HCT116 (cell line): ENCODE data around the gene ERFE. TPM values are rescaled to one million over a fixed set of nuclear protein-coding genes. Genes with fewer than 3 reads are reported as not detected.

Source experiments
- ATAC-seq: fragments of 200-7000 bp; cut with Tn5 transposase; 2 replicates; pipeline ENCODE4 v1.9.1; 2020; ENCODE audit warnings: mild to moderate bottlenecking, moderate library complexity
- BruUV-seq: library from RNA; stranded (reverse); fragments of 400-500 nt; replicated peaks from 2 replicates; lab custom pipeline; 2021; lab: Mats Ljungman, UMichigan
- CTCF ChIA-PET: fragments of 300-600 bp; sonication (Branson Sonifier 250); formaldehyde crosslinking; loops from one replicate; lab custom pipeline; 2021; ENCODE audit warnings: antibody characterized with exemption; lab: Charles Lee
- POLR2A ChIA-PET: fragments of 300-600, 350-600 bp; sonication (Branson Sonifier 250); formaldehyde crosslinking; loops from one replicate; lab custom pipeline; 2021; ENCODE audit warnings: antibody characterized with exemption; lab: Charles Lee
- RAD21 ChIA-PET, 2 experiments: fragments of 300-600 bp; sonication (Branson Sonifier 250); formaldehyde crosslinking; loops; one replicate each; lab custom pipeline; 2023; ENCODE audit warnings: low total read pairs in 2 of 2; ENCODE audit not compliant: uncharacterized antibody in 2 of 2, unreplicated experiment in 2 of 2, low non-redundant PET in 1 of 2; lab: Charles Lee
- DNase-seq: peaks from one replicate; pipeline ENCODE4 v3.0.0-alpha.2; 2010; ENCODE audit warnings: low read depth, low spot score
- H2AFZ ChIP-seq: fragments of 200-600 bp; shearing (Covaris generic), sonication (generic); 2 replicates; pipeline ENCODE4 v1.6.1; 2017; ENCODE audit warnings: low read depth, mixed run types, mixed read lengths, antibody characterized with exemption, low read length; ENCODE audit not compliant: poor library complexity, severe bottlenecking
- H3K27ac ChIP-seq: 2 replicates; pipeline ENCODE4 v1.5.1; 2012; ENCODE audit warnings: low read depth, low read length
- H3K27me3 ChIP-seq: fragments of 200-600 bp; sonication (generic); 2 replicates; pipeline ENCODE4 v1.6.1; 2016; ENCODE audit warnings: mixed run types, low read length, mixed read lengths; ENCODE audit not compliant: insufficient read depth
- H3K36me3 ChIP-seq, 2 experiments: fragments of 200-500 bp in 1 of 2; fragments of 200-600 bp in 1 of 2; sonication (Bioruptor generic) in 1 of 2; sonication (generic) in 1 of 2; 2 replicates each; pipeline versions ENCODE4 v1.5.1 to v1.6.1; 2014 to 2016; ENCODE audit warnings: low read length in 2 of 2, inconsistent platforms in 1 of 2, mixed read lengths in 1 of 2, mixed run types in 1 of 2; ENCODE audit not compliant: insufficient read depth in 2 of 2, control insufficient read depth in 1 of 2
- H3K4me1 ChIP-seq, 2 experiments: fragments of 200-600 bp in 1 of 2; sonication (generic) in 1 of 2; 2 replicates each; pipeline versions ENCODE4 v1.5.1 to v1.6.1; 2012 to 2017; ENCODE audit warnings: low read length in 2 of 2, inconsistent platforms in 1 of 2, mild to moderate bottlenecking in 1 of 2, mixed read lengths in 1 of 2, mixed run types in 1 of 2, moderate library complexity in 1 of 2; ENCODE audit not compliant: insufficient read depth in 2 of 2, control insufficient read depth in 1 of 2
- H3K4me2 ChIP-seq: fragments of 200-600 bp; sonication (generic); 2 replicates; pipeline ENCODE4 v1.6.1; 2017; ENCODE audit warnings: mixed run types, low read length, mixed read lengths
- H3K4me3 ChIP-seq, 2 experiments: fragments of 200-600 bp in 1 of 2; sonication (generic) in 1 of 2; replicated peaks in 1 of 2; 2 replicates each; pipeline ENCODE4 v1.5.1; 2011 to 2016; ENCODE audit warnings: low read length in 2 of 2, control low read depth in 1 of 2, low read depth in 1 of 2, mild to moderate bottlenecking in 1 of 2, mixed read lengths in 1 of 2, mixed run types in 1 of 2
- H3K79me2 ChIP-seq: fragments of 200-600 bp; sonication (generic); 2 replicates; pipeline ENCODE4 v1.6.1; 2017; ENCODE audit warnings: mild to moderate bottlenecking, mixed run types, low read length, moderate library complexity, mixed read lengths; ENCODE audit not compliant: insufficient read depth
- H3K9ac ChIP-seq: fragments of 200-600 bp; sonication (generic); 2 replicates; pipeline ENCODE4 v1.6.1; 2016; ENCODE audit warnings: low read length, mixed read lengths
- H3K9me2 ChIP-seq: fragments of 200-600 bp; sonication (generic), shearing (Covaris generic); 2 replicates; pipeline ENCODE4 v1.6.1; 2017; ENCODE audit warnings: mixed run types, mild to moderate bottlenecking, moderate library complexity; ENCODE audit not compliant: insufficient read depth
- H3K9me3 ChIP-seq, 2 experiments: fragments of 200-500 bp in 1 of 2; fragments of 200-600 bp in 1 of 2; sonication (Bioruptor generic) in 1 of 2; sonication (generic) in 1 of 2; 2 replicates each; pipeline ENCODE4 v1.6.1; 2014 to 2017; ENCODE audit warnings: low read length in 2 of 2, mixed read lengths in 2 of 2, inconsistent platforms in 1 of 2, low read depth in 1 of 2, mild to moderate bottlenecking in 1 of 2, mixed run types in 1 of 2, moderate library complexity in 1 of 2; ENCODE audit not compliant: control insufficient read depth in 1 of 2, insufficient read depth in 1 of 2
- H4K20me1 ChIP-seq: fragments of 200-600 bp; sonication (generic), shearing (Covaris generic); 2 replicates; pipeline ENCODE4 v1.6.1; 2017; ENCODE audit warnings: mixed run types, mild to moderate bottlenecking, moderate library complexity; ENCODE audit not compliant: insufficient read depth
- CEBPB ChIP-seq: IDR thresholded peaks from 2 replicates; pipeline ENCODE4 v1.6.1; 2012; ENCODE audit warnings: low read depth
- EZH2 ChIP-seq: fragments of 200-600 bp; sonication (generic); IDR thresholded peaks from 2 replicates; pipeline ENCODE4 v1.6.1; 2017; ENCODE audit warnings: antibody characterized with exemption, mixed run types
- EZH2phosphoT487 ChIP-seq: fragments of 200-600 bp; IDR thresholded peaks from 2 replicates; pipeline ENCODE4 v1.6.1; 2018; ENCODE audit warnings: antibody characterized with exemption, borderline replicate concordance
- FOSL1 ChIP-seq: IDR thresholded peaks from 2 replicates; pipeline ENCODE4 v1.6.1; 2012; ENCODE audit warnings: low read depth
- JUND ChIP-seq: IDR thresholded peaks from 2 replicates; pipeline ENCODE4 v1.6.1; 2012
- MAX ChIP-seq: IDR thresholded peaks from 2 replicates; pipeline ENCODE4 v1.6.1; 2012
- POLR2A ChIP-seq: IDR thresholded peaks from 2 replicates; pipeline ENCODE4 v1.7.0; 2011; ENCODE audit warnings: borderline replicate concordance; ENCODE audit not compliant: insufficient read depth, insufficient read length; ENCODE audit errors: extremely low read depth
- POLR2AphosphoS5 ChIP-seq: IDR thresholded peaks from 2 replicates; pipeline ENCODE4 v1.6.1; 2011; ENCODE audit warnings: mild to moderate bottlenecking, low read depth, low read length, moderate library complexity
- SIN3A ChIP-seq: IDR thresholded peaks from 2 replicates; pipeline ENCODE4 v1.6.1; 2012; ENCODE audit warnings: low read depth
- SP1 ChIP-seq: IDR thresholded peaks from 2 replicates; pipeline ENCODE4 v1.6.1; 2012; ENCODE audit warnings: low read depth
- TCF7L2 ChIP-seq: IDR thresholded peaks from 2 replicates; pipeline ENCODE4 v1.7.0; 2011; ENCODE audit warnings: borderline replicate concordance, inconsistent platforms; ENCODE audit not compliant: insufficient read depth, insufficient read length; ENCODE audit errors: extremely low read depth
- YY1 ChIP-seq: IDR thresholded peaks from 2 replicates; pipeline ENCODE4 v1.6.1; 2011; ENCODE audit warnings: low read length, low read depth, moderate library complexity, mild to moderate bottlenecking; ENCODE audit not compliant: insufficient replicate concordance; ENCODE audit errors: extremely low read depth
- ZBTB33 ChIP-seq: IDR thresholded peaks from 2 replicates; pipeline ENCODE4 v1.6.1; 2011; ENCODE audit warnings: mild to moderate bottlenecking, low read length, moderate library complexity; ENCODE audit not compliant: insufficient replicate concordance; ENCODE audit errors: extremely low read depth
- ZFX ChIP-seq: fragments of 450-650 bp; IDR thresholded peaks from 2 replicates; pipeline ENCODE4 v1.6.1; 2017
- ZNF274 ChIP-seq: fragments of 200-500 bp; sonication (Bioruptor generic); IDR thresholded peaks from 2 replicates; pipeline ENCODE4 v1.6.1; 2014; ENCODE audit warnings: mild to moderate bottlenecking, low read depth, low read length, inconsistent platforms
- intact Hi-C: fragments of 100-400 bp; cut with micrococcal nuclease; formaldehyde crosslinking; loops from 2 replicates; pipeline ENCODE4 v1.10.0; 2022
- total RNA-seq: library from RNA; stranded (reverse); gene quantifications from one replicate; pipeline ENCODE4 v1.2.1, GENCODE V29; 2021; ENCODE audit not compliant: unreplicated experiment
- TF ChIP-seq, protein P1 (sequence below), 3 experiments: fragments of 200-600 bp in 1 of 3; sonication (generic) in 1 of 3; IDR thresholded peaks in 2 of 3; conservative IDR thresholded peaks in 1 of 3; 2 replicates each; pipeline ENCODE4 v1.5.1; 2012 to 2017; ENCODE audit warnings: low read depth in 2 of 3, low read length in 2 of 3, antibody characterized with exemption in 1 of 3, borderline replicate concordance in 1 of 3, control low read depth in 1 of 3, mild to moderate bottlenecking in 1 of 3, mixed read lengths in 1 of 3, mixed run types in 1 of 3, moderate library complexity in 1 of 3; ENCODE audit not compliant: insufficient read depth in 1 of 3

ERFE gene
- total RNA-seq, 1 experiment from 2014 or later, result 17.3 TPM

DNA sequence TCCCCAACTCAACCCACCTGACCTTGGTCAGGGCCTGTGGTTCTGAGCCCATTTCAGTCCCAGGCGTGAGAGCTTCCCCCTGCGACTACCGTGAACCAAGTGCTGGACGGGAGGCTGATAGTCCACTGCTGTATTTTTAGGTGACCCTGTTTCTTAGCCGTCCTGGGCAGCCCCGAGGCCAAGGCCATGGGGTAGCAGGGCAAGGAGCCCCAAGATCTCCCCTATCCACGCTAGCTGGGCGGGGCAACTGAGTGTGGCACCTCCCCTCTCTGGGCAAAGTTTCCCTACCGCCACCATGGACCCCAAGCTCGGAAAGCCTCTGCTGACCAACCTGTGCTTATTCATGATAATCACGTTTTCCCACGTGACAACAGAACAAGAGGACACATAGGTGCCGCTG, 20.9 kb upstream of the ERFE start:
- peaks cover 36 to 45% of the 10 kb centered on the region in 2 experiments for H3K4me1 ChIP-seq
- no peaks in the 10 kb centered on the region for H4K20me1 ChIP-seq
- BruUV-seq, result no TSS peak
- no peak overlapping the region for H3K4me3 ChIP-seq
- no peaks in the 10 kb centered on the region for H3K79me2 ChIP-seq
- no peaks in the 10 kb centered on the region for H3K9me3 ChIP-seq
- no peak for DNase-seq
- peak overlapping the region; percentile 5; the same call in 1 of the 2 replicates for H3K27ac ChIP-seq
- H3K36me3 ChIP-seq, result no peaks in the 10 kb centered on the region
- intact Hi-C loops, result no loop called here
- ChIA-PET POLR2A (no interaction called here), RAD21 (no interaction called here), CTCF (no interaction called here)
- H3K4me2 ChIP-seq, result no peak overlapping the region
- no peaks in the 10 kb centered on the region for H3K9me2 ChIP-seq
- H3K9ac ChIP-seq, result no peak overlapping the region
- no peaks in the 10 kb centered on the region for H3K27me3 ChIP-seq
- H2AFZ ChIP-seq, result no peak overlapping the region
- TF ChIP-seq POLR2AphosphoS5 (no peak), ZFX (no peak), ZNF274 (no peak), FOSL1 (no peak), SP1 (no peak), EZH2 (no peak), CEBPB (no peak), ZBTB33 (no peak), POLR2A (no peak), EZH2phosphoT487 (no peak), JUND (no peak), MAX (no peak), YY1 (no peak), SIN3A (no peak), TCF7L2 (no peak)
- TF ChIP-seq, protein P1, sequence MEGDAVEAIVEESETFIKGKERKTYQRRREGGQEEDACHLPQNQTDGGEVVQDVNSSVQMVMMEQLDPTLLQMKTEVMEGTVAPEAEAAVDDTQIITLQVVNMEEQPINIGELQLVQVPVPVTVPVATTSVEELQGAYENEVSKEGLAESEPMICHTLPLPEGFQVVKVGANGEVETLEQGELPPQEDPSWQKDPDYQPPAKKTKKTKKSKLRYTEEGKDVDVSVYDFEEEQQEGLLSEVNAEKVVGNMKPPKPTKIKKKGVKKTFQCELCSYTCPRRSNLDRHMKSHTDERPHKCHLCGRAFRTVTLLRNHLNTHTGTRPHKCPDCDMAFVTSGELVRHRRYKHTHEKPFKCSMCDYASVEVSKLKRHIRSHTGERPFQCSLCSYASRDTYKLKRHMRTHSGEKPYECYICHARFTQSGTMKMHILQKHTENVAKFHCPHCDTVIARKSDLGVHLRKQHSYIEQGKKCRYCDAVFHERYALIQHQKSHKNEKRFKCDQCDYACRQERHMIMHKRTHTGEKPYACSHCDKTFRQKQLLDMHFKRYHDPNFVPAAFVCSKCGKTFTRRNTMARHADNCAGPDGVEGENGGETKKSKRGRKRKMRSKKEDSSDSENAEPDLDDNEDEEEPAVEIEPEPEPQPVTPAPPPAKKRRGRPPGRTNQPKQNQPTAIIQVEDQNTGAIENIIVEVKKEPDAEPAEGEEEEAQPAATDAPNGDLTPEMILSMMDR (IDR thresholded peaks at IDR 0.05 in 2 of 3, conservative IDR thresholded peaks at IDR 0.05 in 1 of 3; ENCODE audit: borderline replicate concordance in 1 of 3, insufficient read depth in 1 of 3, low read depth in 2 of 3, low read length in 2 of 3), result no peak
- no peak for ATAC-seq
